ENCODE results near the gene SLC30A3. TPM values are rescaled to one million over a fixed set of nuclear protein-coding genes. Genes with fewer than 3 reads are reported as not detected.
"Not testable (repeated sequence)": the region's sequence is repeated elsewhere in the genome, so short reads cannot be mapped to it uniquely, and the experiment has no call there.

SLC30A3 gene
- total and polyA plus RNA-seq, 4 experiments from 2014 or later = not detected

DNA sequence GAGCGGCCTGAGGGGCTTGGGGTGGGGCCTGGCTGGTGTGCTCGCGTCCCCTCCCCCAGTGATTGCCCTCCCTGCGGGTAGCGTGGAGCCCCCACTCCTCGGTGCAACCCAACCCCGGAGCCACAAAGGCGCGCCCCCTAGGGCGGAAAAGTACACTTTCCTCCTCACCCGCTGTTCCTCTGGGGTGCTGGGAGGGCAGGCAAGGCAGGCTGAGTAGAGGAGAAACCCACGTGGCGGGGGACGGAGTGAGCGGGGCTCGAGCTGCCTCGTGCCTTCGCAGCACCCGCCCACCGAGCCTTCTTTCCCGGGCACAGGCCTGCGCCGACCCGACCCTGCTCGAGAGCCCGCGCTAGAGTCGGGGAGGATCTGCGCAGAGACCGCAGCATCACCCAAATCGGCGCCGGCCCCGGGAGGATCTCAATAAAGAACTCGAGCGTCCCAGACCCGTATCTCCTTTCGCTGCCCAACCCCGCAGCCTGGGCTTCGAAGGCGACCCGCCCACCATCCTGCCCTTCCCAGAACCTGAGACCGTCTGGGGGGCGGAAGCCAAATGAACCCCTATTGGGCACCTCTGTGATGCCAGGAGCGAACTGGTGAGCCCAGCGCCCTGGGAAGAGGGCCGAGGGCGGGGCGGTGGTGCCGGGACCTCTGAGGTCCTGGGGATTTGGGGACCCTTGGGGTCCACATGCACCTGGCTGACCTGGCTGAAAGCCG, 43.9 kb upstream of the SLC30A3 start:
- ChIA-PET CTCF (ENCODE audit: partially characterized antibody) (no interaction called here), POLR2A (ENCODE audit: partially characterized antibody) (no interaction called here)
- Histone ChIP-seq H3K9me3 (ENCODE audit: control insufficient read depth in 1 of 2, low read length in 2 of 2) (no peaks in the 10 kb centered on the region), H3K4me3 (ENCODE audit: low read length in 2 of 2) (no peak overlapping the region), H3K27me3 (ENCODE audit: insufficient read depth, low read length) (peaks cover 13% of the 10 kb centered on the region), H3K27ac (ENCODE audit: low read depth, low read length) (no peak overlapping the region), H3K36me3 (ENCODE audit: insufficient read depth, low read length) (no peaks in the 10 kb centered on the region), H3K4me1 (ENCODE audit: insufficient read depth, low read length) (peaks cover 15% of the 10 kb centered on the region)
- peaks cover 13 to 16% of the 10 kb centered on the region in 2 donors for H3K36me3 Mint-ChIP-seq
- peak in 4 of 5 donors; percentile 8 to 47 (median 14) for DNase-seq
- H3K4me1 Mint-ChIP-seq = peaks cover 3 to 13% (median 6%) of the 10 kb centered on the region in 4 donors
- peaks cover 10 to 16% of the 10 kb centered on the region in 2 donors for H3K27me3 Mint-ChIP-seq
- peaks cover 0 to 2% (median 0%) of the 10 kb centered on the region in 8 donors for H3K9me3 Mint-ChIP-seq
- peak overlapping the region; percentile 27 to 66 (median 40) for H3K4me3 Mint-ChIP-seq
- intact Hi-C loops (cut with micrococcal nuclease) = no loop called here
- H3K27ac Mint-ChIP-seq = no peak overlapping the region

DNA sequence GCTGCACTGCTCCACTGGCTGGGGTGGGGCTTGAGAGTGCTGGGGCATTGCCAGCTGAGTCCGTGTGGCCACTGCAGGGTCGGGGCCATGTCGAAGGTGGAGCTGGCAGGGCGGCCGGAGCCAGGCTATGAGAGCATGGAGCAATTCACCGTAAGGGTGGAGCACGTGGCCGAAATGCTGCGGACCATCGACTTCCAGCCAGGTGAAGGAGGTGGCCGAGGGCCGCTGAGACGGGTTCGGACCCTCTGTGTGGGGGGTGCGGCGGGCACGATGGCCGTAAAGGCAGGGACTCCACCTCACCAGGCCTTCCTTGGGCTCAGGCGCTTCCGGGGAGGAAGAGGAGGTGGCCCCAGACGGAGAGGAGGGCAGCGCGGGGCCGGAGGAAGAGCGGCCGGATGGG, 43.3 kb upstream of the SLC30A3 start:
- Histone ChIP-seq H3K27me3 (ENCODE audit: insufficient read depth, low read length) (peaks cover 13% of the 10 kb centered on the region), H3K36me3 (ENCODE audit: insufficient read depth, low read length) (no peaks in the 10 kb centered on the region), H3K4me1 (ENCODE audit: insufficient read depth, low read length) (peaks cover 15% of the 10 kb centered on the region), H3K4me3 (ENCODE audit: low read length in 2 of 2) (no peak overlapping the region), H3K9me3 (ENCODE audit: control insufficient read depth in 1 of 2, low read length in 2 of 2) (no peaks in the 10 kb centered on the region), H3K27ac (ENCODE audit: low read depth, low read length) (no peak overlapping the region)
- no peak overlapping the region for H3K27ac Mint-ChIP-seq
- intact Hi-C loops (cut with micrococcal nuclease) = no loop called here
- peaks cover 3 to 13% (median 6%) of the 10 kb centered on the region in 4 donors for H3K4me1 Mint-ChIP-seq
- peak overlapping the region in 2 of 8 donors; percentile 7 to 59 for H3K4me3 Mint-ChIP-seq
- H3K27me3 Mint-ChIP-seq = peaks cover 10 to 16% of the 10 kb centered on the region in 2 donors
- peaks cover 0 to 2% (median 0%) of the 10 kb centered on the region in 8 donors for H3K9me3 Mint-ChIP-seq
- ChIA-PET CTCF (ENCODE audit: partially characterized antibody) (interaction anchor here (0.6 to 1.4 kb wide), 3 partner anchors 34 to 346 kb away, joined by 3 to 4 read pairs (median 4); no protein-coding TSS in a partner anchor), POLR2A (ENCODE audit: partially characterized antibody) (no interaction called here)
- H3K36me3 Mint-ChIP-seq = peaks cover 7 to 10% of the 10 kb centered on the region in 2 donors
- no peak for DNase-seq

DNA sequence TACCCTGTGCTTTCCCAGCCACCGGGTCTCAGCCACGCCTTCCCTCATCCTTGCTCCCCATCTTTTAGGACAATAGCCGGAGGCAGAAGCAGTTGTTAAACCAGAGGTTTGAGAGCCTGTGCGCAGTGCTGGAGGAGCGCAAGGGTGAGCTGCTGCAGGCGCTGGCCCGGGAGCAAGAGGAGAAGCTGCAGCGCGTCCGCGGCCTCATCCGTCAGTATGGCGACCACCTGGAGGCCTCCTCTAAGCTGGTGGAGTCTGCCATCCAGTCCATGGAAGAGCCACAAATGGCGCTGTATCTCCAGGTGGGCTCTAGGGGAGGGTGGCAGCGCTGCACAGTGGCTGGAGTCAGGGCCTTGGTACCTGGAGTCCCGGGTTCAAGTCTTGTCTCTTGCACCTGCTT, 42.7 kb upstream of the SLC30A3 start:
- Histone ChIP-seq H3K36me3 (ENCODE audit: insufficient read depth, low read length) (no peaks in the 10 kb centered on the region), H3K4me3 (ENCODE audit: low read length in 2 of 2) (no peak overlapping the region), H3K27me3 (ENCODE audit: insufficient read depth, low read length) (peaks cover 13% of the 10 kb centered on the region), H3K4me1 (ENCODE audit: insufficient read depth, low read length) (peaks cover 15% of the 10 kb centered on the region), H3K27ac (ENCODE audit: low read depth, low read length) (no peak overlapping the region), H3K9me3 (ENCODE audit: control insufficient read depth in 1 of 2, low read length in 2 of 2) (no peaks in the 10 kb centered on the region)
- DNase-seq = no peak
- Mint-ChIP-seq H3K9me3 (peaks cover 0 to 2% (median 0%) of the 10 kb centered on the region in 8 donors), H3K27me3 (peaks cover 10 to 16% of the 10 kb centered on the region in 2 donors), H3K36me3 (peaks cover 7 to 10% of the 10 kb centered on the region in 2 donors), H3K27ac (no peak overlapping the region), H3K4me3 (peak overlapping the region in 2 of 8 donors; percentile 16 to 26), H3K4me1 (peaks cover 3 to 13% (median 6%) of the 10 kb centered on the region in 4 donors)
- intact Hi-C loops (cut with micrococcal nuclease) = no loop called here
- ChIA-PET CTCF (ENCODE audit: partially characterized antibody) (interaction anchor here (0.6 to 3.8 kb wide), 4 partner anchors 14 to 346 kb away, joined by 3 to 29 read pairs (median 4); no protein-coding TSS in a partner anchor), POLR2A (ENCODE audit: partially characterized antibody) (no interaction called here)

DNA sequence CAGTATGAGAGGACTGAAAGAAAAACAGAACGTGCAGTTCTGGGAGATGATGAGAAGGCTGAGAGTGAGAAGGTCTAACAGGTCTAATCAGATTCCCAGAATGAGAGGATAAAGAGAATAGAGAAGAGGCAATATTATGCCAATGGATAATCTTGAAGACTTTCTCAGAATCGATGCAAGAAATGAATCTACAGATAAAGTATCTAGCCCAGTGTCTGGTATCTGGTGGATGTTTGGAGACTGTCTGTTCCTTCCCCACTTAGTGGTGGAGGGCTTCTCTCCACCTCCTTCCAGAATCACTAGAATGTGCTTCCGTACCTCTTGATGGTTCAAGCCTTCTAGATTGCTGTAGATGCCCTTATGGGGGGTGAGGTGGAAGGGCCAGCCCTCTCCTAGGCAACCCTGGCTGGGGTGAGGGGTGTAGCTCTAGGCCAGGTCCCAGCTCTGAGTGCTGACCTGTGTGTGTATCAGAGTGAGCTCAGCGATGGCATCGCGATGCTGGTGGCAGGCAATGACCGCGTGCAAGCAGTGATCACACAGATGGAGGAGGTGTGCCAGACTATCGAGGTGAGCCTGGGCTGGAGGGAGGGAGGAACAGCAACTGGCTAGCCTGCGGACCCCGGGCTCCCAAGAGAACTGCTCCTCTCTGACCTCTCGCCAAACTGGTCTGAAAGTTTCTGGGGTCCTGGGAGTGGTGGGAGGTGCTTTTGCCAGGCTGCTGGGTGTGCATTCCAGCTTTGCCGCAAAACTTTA, 41.8 kb upstream of the SLC30A3 start:
- Histone ChIP-seq H3K27ac (ENCODE audit: low read depth, low read length) (no peak overlapping the region), H3K4me3 (ENCODE audit: low read length in 2 of 2) (no peak overlapping the region), H3K36me3 (ENCODE audit: insufficient read depth, low read length) (no peaks in the 10 kb centered on the region), H3K9me3 (ENCODE audit: control insufficient read depth in 1 of 2, low read length in 2 of 2) (no peaks in the 10 kb centered on the region), H3K27me3 (ENCODE audit: insufficient read depth, low read length) (peaks cover 13% of the 10 kb centered on the region), H3K4me1 (ENCODE audit: insufficient read depth, low read length) (peaks cover 15% of the 10 kb centered on the region)
- ChIA-PET POLR2A (ENCODE audit: partially characterized antibody) (no interaction called here), CTCF (ENCODE audit: partially characterized antibody) (interaction anchor here (1.0 to 3.8 kb wide), 8 partner anchors 8 to 379 kb away, joined by 3 to 29 read pairs (median 6); no protein-coding TSS in a partner anchor)
- peaks cover 5 to 6% of the 10 kb centered on the region in 2 donors for H3K36me3 Mint-ChIP-seq
- intact Hi-C loops (cut with micrococcal nuclease) = no loop called here
- H3K27ac Mint-ChIP-seq = no peak overlapping the region
- peak overlapping the region in 1 of 8 donors; percentile 51 for H3K4me3 Mint-ChIP-seq
- H3K27me3 Mint-ChIP-seq = peaks cover 10 to 16% of the 10 kb centered on the region in 2 donors
- H3K9me3 Mint-ChIP-seq = peaks cover 0 to 2% (median 0%) of the 10 kb centered on the region in 8 donors
- DNase-seq = no peak
- H3K4me1 Mint-ChIP-seq = peaks cover 2 to 13% (median 6%) of the 10 kb centered on the region in 4 donors

DNA sequence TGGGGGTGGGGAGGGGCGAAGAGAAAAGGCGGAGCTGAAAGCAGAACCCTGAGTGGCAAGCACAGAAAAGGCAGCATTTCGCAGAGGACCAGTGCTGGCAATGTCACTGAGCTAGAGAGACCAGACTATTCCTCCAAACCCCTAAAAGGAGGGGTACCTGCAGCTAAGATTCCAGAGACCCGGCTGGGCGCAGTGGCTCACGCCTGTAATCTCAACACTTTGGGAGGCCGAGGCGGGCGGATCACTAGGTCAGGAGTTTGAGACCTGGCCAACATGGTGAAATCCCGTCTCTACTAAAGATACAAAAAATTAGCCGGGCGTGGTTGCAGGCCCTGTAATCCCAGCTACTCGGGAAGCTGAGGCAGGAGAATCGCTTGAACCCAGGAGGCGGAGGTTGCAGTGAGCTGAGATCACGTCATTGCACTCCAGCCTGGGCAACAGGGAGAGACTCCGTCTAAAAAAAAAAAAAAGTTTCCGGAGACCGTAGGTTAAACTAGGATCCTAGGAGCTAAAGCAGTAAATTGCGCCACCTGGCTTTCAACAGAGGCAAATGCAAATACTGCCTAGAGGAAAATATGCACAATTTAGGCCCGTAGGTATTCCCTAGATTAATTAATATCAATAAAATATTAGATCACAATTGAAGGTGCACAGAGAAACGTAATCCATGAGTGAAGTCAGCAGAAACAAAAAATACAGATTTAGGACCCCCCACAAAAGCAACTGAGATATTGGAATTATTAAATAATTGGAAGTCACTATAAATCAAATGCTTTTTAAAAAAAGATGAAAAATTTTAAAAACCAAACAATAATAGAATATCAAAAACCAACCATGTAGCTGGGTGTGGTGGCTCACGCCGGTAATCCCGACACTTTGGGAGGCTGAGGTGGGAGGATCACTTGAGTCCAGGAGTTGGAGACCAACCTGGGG, 40.5 kb upstream of the SLC30A3 start:
- Mint-ChIP-seq H3K4me1 (peaks cover 0 to 9% (median 6%) of the 10 kb centered on the region in 4 donors), H3K9me3 (peaks cover 0 to 2% (median 0%) of the 10 kb centered on the region in 8 donors), H3K27me3 (peaks cover 18% of the 10 kb centered on the region in 2 donors), H3K27ac (peak overlapping the region in 5 of 7 donors; percentile 21 to 85 (median 75)), H3K4me3 (peak overlapping the region; percentile 64 to 84 (median 74)), H3K36me3 (no peaks in the 10 kb centered on the region)
- Histone ChIP-seq H3K27me3 (ENCODE audit: insufficient read depth, low read length) (peaks cover 13% of the 10 kb centered on the region), H3K9me3 (ENCODE audit: control insufficient read depth in 1 of 2, low read length in 2 of 2) (no peaks in the 10 kb centered on the region), H3K27ac (ENCODE audit: low read depth, low read length) (no peak overlapping the region), H3K36me3 (ENCODE audit: insufficient read depth, low read length) (no peaks in the 10 kb centered on the region), H3K4me3 (ENCODE audit: low read length in 2 of 2) (no peak overlapping the region), H3K4me1 (ENCODE audit: insufficient read depth, low read length) (peaks cover 15% of the 10 kb centered on the region)
- DNase-seq = peak in 4 of 5 donors; percentile 47 to 54 (median 50)
- ChIA-PET CTCF (ENCODE audit: partially characterized antibody) (interaction anchor here (0.6 to 4.4 kb wide), 48 partner anchors 10 to 1477 kb away, joined by 3 to 41 read pairs (median 5); partner anchors contain the start of genes ABHD1, EIF2B4, MAPRE3 and MPV17), POLR2A (ENCODE audit: partially characterized antibody) (interaction anchor here (1.0 to 1.8 kb wide), 2 partner anchors 23 to 216 kb away, joined by 3 to 4 read pairs; no protein-coding TSS in a partner anchor)
- intact Hi-C loops (cut with micrococcal nuclease) = loop anchor here (1.0 kb wide), 3 partner anchors 133 to 342 kb away; no protein-coding TSS in a partner anchor

DNA sequence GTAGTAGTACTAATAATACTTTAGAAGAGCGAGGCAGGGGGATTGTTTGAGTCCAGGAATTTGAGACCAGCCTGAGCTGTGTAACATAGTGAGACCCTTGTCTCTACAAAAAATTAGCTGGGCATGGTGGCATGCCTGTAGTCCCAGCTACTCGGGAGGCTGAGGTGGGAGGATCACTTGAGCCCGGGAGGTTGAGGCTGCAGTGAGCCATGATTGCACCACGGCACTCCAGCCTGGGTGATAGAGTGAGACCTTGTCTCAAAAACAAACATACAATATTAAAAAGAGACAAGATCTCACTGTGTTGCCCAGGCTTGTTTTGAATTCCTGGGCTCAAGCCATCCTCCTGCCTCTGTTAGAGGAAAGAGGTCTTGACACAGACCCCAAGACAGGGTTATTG, 37.8 kb upstream of the SLC30A3 start:
- ChIA-PET CTCF (ENCODE audit: partially characterized antibody) (interaction anchor here (1.0 to 4.4 kb wide), 4 partner anchors 7 to 455 kb away, joined by 3 to 41 read pairs (median 4); no protein-coding TSS in a partner anchor), POLR2A (ENCODE audit: partially characterized antibody) (interaction anchor here (1.3 kb wide), 1 partner anchor 21 kb away, joined by 4 read pairs; no protein-coding TSS in a partner anchor)
- H3K27me3 ChIP-seq (ENCODE audit: insufficient read depth, low read length); H3K9me3 Mint-ChIP-seq; DNase-seq; H3K36me3 ChIP-seq (ENCODE audit: insufficient read depth, low read length); H3K4me1 Mint-ChIP-seq; H3K4me3 ChIP-seq (ENCODE audit: low read length in 2 of 2); H3K36me3 Mint-ChIP-seq; H3K4me1 ChIP-seq (ENCODE audit: insufficient read depth, low read length); H3K4me3 Mint-ChIP-seq; intact Hi-C loops (cut with micrococcal nuclease); H3K9me3 ChIP-seq (ENCODE audit: control insufficient read depth in 1 of 2, low read length in 2 of 2); H3K27ac ChIP-seq (ENCODE audit: low read depth, low read length): not testable (repeated sequence)
- peak overlapping the region in 1 of 7 donors; percentile 50 for H3K27ac Mint-ChIP-seq
- H3K27me3 Mint-ChIP-seq = peaks cover 23 to 28% of the 10 kb centered on the region in 2 donors

Data from CD4-positive, alpha-beta memory T cell (primary cell).